Nephron progenitor cell (in vitro differentiated cells): ENCODE measurements around the gene ZNF775.

Experiments
- DNase-seq: peaks from one replicate; pipeline ENCODE4 v3.0.0; 2021
- H3K27ac Mint-ChIP-seq: 2 replicates; pipeline ENCODE4 v1.8.0; 2021; ENCODE audit warnings: mild to moderate bottlenecking, moderate library complexity, mixed read lengths
- H3K27me3 Mint-ChIP-seq: 2 replicates; pipeline ENCODE4 v1.8.0; 2021; ENCODE audit warnings: mild to moderate bottlenecking, low read depth, mixed read lengths; ENCODE audit not compliant: poor library complexity
- H3K36me3 Mint-ChIP-seq: 2 replicates; pipeline ENCODE4 v1.8.0; 2021; ENCODE audit warnings: low read depth, mixed read lengths
- H3K4me1 Mint-ChIP-seq: 2 replicates; pipeline ENCODE4 v1.8.0; 2021; ENCODE audit warnings: mixed read lengths
- H3K4me3 Mint-ChIP-seq: 2 replicates; pipeline ENCODE4 v1.8.0; 2021; ENCODE audit warnings: mild to moderate bottlenecking, moderate library complexity, mixed read lengths
- H3K9me3 Mint-ChIP-seq: 2 replicates; pipeline ENCODE4 v1.8.0; 2021; ENCODE audit warnings: mild to moderate bottlenecking, moderate library complexity, mixed read lengths
- CTCF ChIP-seq: fragments of 200-600 bp; sonication (generic); IDR thresholded peaks from 2 replicates; pipeline ENCODE4 v1.5.0; 2021; ENCODE audit warnings: antibody characterized with exemption

ZNF775 gene

GRCh38 chr7:150355666-150356059 is 23.5 kb upstream of the ZNF775 start:
- Mint-ChIP-seq H3K9me3 (no peaks in the 10 kb centered on the region), H3K4me1 (peaks cover 35% of the 10 kb centered on the region), H3K27ac (no peak overlapping the region), H3K36me3 (no peaks in the 10 kb centered on the region), H3K4me3 (no peak overlapping the region), H3K27me3 (peaks cover 7% of the 10 kb centered on the region)
- no peak for TF ChIP-seq CTCF
- no peak for DNase-seq

GRCh38 chr7:150356265-150356897 is 22.7 kb upstream of the ZNF775 start:
- H3K4me3 Mint-ChIP-seq, result no peak overlapping the region
- DNase-seq, result no peak
- no peak overlapping the region for H3K27ac Mint-ChIP-seq
- peaks cover 42% of the 10 kb centered on the region for H3K4me1 Mint-ChIP-seq
- no peaks in the 10 kb centered on the region for H3K9me3 Mint-ChIP-seq
- peaks cover 7% of the 10 kb centered on the region for H3K27me3 Mint-ChIP-seq
- TF ChIP-seq CTCF, result peak; percentile 70
- no peaks in the 10 kb centered on the region for H3K36me3 Mint-ChIP-seq

- TF ChIP-seq CTCF, result no peak
- no peak for DNase-seq
- Mint-ChIP-seq H3K36me3 (no peaks in the 10 kb centered on the region), H3K27me3 (peaks cover 1% of the 10 kb centered on the region), H3K4me1 (peaks cover 51% of the 10 kb centered on the region), H3K27ac (no peak overlapping the region), H3K4me3 (no peak overlapping the region), H3K9me3 (no peaks in the 10 kb centered on the region)
Measured at GRCh38 chr7:150357270-150357669, 21.9 kb upstream of the ZNF775 start.

- no peak overlapping the region for H3K4me3 Mint-ChIP-seq
- TF ChIP-seq CTCF, result no peak
- H3K27me3 Mint-ChIP-seq, result no peaks in the 10 kb centered on the region
- no peaks in the 10 kb centered on the region for H3K9me3 Mint-ChIP-seq
- peaks cover 58% of the 10 kb centered on the region for H3K4me1 Mint-ChIP-seq
- no peak overlapping the region for H3K27ac Mint-ChIP-seq
- no peaks in the 10 kb centered on the region for H3K36me3 Mint-ChIP-seq
- DNase-seq, result no peak
Measured at GRCh38 chr7:150357771-150358427, 21.2 kb upstream of the ZNF775 start.

GRCh38 chr7:150358433-150358832 is 20.7 kb upstream of the ZNF775 start:
- TF ChIP-seq CTCF, result no peak
- no peak for DNase-seq
- Mint-ChIP-seq H3K27ac (no peak overlapping the region), H3K4me3 (no peak overlapping the region), H3K27me3 (no peaks in the 10 kb centered on the region), H3K9me3 (no peaks in the 10 kb centered on the region), H3K4me1 (peaks cover 63% of the 10 kb centered on the region), H3K36me3 (no peaks in the 10 kb centered on the region)
